ENCODE data around the gene BTBD17.

- TF ChIP-seq CTCF (conservative IDR thresholded peaks at IDR 0.05 in 1 of 2, IDR thresholded peaks at IDR 0.05 in 1 of 2; ENCODE audit: extremely low read depth in 1 of 2, insufficient read depth in 1 of 2, low read depth in 1 of 2, low read length in 2 of 2) (no peak), EZH2 (IDR thresholded peaks at IDR 0.05; ENCODE audit: borderline replicate concordance, low read length) (no peak)
These were observed 13.2 kb upstream of the BTBD17 start for GRCh38 chr17:74374858-74375257.
